CD4-positive, alpha-beta T cell treated with Interleukin-15 for 1 hour (primary cell): ENCODE measurements around the gene LAMC2.
"Not testable (repeated sequence)": the region's sequence is repeated elsewhere in the genome, so short reads cannot be mapped to it uniquely, and the experiment has no call there.

ENCODE experiments used
- DNase-seq: peaks from one replicate; pipeline ENCODE4 v3.0.0-alpha.2; 2020

LAMC2 gene

DNA sequence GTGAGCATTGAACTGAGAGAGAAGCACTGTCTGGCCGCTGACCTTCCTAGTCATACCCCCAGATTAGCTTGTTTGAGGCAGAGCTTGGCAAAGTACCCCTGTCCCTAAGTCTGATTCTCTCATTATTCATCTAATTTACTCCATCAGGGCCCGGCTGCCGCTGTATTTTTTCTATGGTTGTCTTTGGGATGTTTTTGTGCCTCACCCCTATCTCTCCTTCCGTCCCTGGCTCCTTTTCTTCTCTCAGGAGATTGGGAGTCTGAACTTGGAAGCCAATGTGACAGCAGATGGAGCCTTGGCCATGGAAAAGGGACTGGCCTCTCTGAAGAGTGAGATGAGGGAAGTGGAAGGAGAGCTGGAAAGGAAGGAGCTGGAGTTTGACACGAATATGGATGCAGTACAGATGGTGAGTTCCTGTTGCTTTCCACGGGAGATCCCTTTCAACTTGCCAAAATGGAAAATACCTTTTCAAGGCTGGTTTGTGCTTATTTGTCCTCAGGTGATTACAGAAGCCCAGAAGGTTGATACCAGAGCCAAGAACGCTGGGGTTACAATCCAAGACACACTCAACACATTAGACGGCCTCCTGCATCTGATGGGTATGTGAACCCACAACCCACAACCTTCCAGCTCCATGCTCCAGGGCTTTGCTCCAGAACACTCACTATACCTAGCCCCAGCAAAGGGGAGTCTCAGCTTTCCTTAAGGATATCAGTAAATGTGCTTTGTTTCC is 53.9 kb downstream of the LAMC2 start:
- no peak for DNase-seq

DNA sequence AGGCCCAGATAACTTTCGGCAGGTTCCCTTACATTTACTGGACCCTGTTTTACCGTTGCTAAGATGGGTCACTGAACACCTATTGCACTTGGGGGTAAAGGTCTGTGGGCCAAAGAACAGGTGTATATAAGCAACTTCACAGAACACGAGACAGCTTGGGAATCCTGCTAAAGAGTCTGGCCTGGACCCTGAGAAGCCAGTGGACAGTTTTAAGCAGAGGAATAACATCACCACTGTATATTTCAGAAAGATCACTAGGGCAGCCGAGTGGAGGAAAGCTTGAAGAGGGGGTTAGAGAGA is 54.4 kb downstream of the LAMC2 start:
- no peak for DNase-seq

DNA sequence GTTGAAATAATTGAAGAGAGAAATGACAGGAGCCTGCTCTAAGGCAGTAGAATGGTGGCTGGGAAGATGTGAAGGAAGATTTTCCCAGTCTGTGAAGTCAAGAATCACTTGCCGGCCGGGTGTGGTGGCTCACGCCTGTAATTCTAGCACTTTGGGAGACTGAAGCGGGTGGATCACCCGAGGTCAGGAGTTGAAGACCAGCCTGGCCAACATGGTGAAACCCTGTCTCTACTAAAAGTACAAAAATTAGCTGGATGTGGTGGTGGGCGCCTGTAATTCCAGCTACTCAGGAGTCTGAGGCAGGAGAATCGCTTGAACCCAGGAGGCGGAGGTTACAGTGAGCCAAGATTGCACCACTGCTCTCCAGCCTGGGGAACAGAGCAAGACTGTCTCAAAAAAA is 54.8 kb downstream of the LAMC2 start:
- not testable (repeated sequence) for DNase-seq

- no peak for DNase-seq
Measured at GRCh38 chr1:183241471-183241870, 55.4 kb downstream of the LAMC2 start.

DNA sequence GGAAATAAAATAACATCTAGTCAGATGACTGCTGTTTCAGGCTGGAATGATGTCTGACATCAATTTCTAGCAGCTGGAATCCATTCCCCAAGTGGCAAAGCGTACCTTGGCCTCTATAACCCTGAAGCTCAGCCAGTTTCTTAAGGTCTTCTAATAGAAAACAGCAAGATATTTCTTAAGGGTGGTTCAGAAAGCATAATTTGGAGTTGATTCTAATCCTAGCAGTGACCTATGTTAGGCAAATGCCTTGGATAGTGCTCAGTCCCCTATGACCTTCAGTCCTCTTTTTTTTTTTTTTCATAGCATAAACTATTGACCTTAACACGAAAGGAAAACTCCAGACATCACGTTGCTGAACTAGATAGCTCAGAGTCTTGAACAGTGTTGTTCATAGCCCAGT is 56.5 kb downstream of the LAMC2 start:
- no peak for DNase-seq

- no peak for DNase-seq
Measured at GRCh38 chr1:183243161-183244050, 57.3 kb downstream of the LAMC2 start.

DNA sequence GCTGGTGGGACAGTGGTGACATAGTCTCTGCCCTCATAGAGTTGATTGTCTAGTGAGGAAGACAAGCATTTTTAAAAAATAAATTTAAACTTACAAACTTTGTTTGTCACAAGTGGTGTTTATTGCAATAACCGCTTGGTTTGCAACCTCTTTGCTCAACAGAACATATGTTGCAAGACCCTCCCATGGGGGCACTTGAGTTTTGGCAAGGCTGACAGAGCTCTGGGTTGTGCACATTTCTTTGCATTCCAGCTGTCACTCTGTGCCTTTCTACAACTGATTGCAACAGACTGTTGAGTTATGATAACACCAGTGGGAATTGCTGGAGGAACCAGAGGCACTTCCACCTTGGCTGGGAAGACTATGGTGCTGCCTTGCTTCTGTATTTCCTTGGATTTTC is 58.4 kb downstream of the LAMC2 start:
- DNase-seq, result no peak

DNA sequence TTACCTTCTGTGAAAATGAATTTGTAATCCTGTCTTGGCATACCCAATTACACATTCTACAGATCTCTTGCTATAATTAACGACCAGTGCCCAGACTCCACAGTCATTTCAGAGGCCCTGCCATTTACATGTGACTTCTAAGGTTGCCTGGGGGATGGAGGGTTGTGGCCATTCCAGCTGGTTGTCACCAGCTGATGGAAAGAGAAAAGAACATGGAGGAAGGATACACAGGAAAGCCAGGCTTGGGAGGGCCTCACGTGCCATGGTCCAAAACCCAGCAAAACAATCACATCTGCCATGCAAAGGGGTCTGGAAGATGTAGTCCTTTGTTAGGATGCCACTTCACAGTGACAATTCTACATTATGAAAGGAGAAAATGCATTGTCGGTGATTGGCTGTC is 59.3 kb downstream of the LAMC2 start:
- DNase-seq, result no peak

DNA sequence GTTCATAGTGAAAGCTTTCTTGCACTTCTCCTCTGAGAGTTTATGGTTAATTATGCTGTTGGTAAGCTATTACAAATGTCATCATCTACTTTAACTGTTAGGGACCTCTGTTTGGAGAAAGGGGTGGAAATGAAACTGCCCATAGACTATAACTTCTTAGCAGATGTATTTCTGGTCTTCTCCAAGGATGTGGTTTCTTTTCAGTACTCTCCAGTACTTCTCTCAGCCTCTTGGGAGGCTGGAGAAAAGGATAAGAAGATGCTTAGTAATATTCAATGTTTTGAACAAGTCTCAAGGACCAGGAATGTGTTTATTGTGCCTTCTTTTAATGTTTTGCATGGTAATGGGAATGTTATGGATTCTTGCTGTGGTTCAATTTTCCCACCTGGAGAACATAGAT is 60.4 kb downstream of the LAMC2 start:
- DNase-seq, result no peak

- no peak for DNase-seq
Measured at GRCh38 chr1:183247066-183247465, 61.0 kb downstream of the LAMC2 start.

- no peak for DNase-seq
Measured at GRCh38 chr1:183247484-183247883, 61.4 kb downstream of the LAMC2 start.

DNA sequence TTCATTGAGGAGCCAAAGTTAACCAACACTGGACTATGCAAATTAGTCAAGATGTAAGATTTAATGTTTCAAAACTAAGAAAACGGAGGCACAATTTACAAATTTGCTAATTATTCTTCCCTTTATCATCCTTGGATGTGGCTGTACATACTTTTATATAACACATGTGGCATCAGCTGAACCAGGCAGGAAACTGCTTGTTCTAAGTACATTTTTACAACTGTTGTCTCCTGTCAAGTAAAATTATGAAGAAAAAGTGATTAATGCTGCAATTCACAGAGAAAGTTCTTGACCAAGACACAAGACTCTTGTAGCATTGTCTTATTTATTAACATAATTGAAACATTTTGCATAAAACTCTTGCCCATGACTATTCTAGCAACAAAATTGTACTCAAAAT is 61.9 kb downstream of the LAMC2 start:
- DNase-seq, result no peak

DNA sequence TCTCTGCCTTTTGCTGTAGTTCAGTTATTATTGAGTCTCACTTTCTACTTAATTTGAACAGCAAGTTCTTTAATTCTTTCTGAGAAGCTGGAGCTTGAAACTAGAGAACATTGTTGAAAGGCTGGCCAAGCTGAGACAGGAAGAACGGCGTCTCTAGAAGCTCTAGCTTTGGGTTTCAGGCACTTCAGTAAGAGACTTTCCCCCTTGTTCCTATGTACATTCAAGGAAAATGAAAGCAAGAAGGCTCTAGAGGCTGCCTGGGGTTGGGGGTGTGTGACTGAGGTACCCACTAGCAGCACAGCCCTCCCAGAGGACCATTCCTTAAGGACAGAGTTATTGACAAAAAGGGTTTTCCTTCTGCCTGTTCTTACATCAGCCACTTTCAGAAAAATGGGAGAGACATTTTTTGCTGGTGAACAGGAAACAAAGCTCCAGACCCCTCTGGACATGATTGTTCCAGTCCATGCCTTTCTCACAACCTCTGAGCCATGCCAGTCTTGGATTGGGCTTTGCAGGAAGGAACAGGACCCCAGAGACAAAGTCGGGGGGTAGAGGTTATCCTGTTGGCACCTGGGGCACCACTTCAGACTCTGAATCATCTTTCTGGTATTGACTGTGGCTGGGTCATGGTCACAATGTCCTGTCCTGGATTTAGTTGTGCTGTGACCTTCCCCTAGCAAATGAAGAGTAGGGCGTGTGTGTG is 63.1 kb downstream of the LAMC2 start:
- DNase-seq, result no peak

DNA sequence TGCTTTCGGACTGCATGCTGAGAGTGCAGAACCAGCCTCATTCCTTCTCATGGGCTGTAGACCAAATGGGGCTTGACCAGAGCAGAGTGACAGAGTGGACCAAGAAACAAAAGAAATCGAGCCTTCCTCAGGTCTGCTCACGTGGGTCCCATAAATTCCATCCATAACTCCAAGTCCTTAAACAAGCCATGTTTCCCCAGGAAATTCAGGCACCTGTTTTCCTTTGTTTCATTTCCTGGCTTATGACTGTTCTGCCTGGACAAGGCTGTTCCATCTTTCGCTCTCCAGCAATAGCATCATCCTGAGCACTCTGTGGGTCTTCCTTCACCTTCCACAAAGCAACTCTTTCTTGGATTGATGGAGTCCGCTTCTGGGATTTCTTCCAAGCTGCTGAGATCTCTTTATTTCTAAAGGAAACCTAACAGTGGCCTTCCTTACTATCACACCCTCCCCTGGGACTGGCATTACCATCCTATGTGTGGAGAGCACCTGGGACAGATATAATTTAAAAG is 63.9 kb downstream of the LAMC2 start:
- DNase-seq, result no peak

- no peak for DNase-seq
Measured at GRCh38 chr1:183251101-183251958, 65.3 kb downstream of the LAMC2 start.

DNA sequence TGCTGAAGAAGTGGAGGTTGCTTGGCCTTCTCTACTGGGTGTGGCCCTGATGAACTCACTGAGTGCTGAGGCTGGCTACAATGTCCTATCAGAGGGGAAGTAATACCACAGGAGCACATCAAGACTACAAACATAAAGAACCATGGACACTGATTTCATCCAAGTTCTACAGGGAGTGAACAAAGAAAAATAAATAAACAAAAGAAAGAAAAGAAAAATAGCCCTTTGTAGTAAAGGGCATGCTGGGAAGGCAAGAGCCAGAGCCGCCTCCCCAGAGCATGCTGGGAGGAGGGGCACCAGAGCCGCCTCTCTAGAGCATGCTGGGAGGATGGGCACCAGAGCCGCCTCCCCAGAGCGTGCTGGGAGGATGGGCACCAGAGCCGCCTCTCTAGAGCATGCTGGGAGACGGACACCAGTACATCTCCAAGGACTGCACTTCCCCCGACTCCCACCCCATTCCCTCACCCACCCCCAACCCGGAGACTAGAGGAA is 65.9 kb downstream of the LAMC2 start:
- DNase-seq, result no peak

DNA sequence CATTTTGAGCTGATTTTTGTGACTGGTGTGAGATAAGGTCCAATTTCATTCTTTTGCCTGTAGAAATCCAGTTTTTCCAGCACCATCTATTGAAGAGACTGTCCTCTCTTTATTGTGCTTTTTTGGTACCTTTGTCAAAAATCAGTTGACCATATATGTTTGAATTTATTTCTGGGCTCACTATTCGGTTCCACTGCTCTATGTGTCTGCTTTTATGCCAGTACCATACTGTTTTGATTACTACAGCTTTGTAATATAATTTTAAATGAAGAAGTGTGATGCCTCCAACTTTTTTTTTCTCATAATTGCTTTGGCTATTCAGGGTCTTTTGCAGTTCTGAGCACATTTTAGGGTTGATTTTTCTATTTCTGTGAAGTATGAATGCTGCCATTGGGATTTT is 69.0 kb downstream of the LAMC2 start:
- no peak for DNase-seq

DNA sequence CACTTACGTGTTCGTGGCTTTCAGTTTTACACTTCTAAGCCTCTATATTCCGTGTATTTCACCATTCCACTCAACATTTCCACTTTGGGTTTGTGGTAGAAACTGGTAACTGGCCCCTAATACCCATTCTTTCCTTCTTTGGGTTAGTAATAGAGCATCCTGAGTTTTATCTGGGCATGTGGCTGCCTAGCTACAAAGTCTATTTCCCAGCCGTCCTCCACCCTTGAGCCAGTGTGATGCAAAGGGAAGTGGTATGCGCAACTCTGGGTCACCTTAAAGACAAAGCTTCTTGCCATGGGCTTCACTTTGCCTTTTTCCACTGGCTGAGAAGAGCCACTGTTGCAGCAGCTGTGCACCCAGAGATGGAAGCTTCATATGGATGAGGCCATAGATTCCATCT is 73.9 kb downstream of the LAMC2 start:
- DNase-seq, result no peak

GRCh38 chr1:183262628-183263200 is 76.7 kb downstream of the LAMC2 start:
- DNase-seq, result no peak

GRCh38 chr1:183263886-183264602 is 78.0 kb downstream of the LAMC2 start:
- DNase-seq, result no peak

- no peak for DNase-seq
Measured at GRCh38 chr1:183267646-183268431, 81.8 kb downstream of the LAMC2 start.
